NCI-H1417 treated with DMSO at 0.1 percent for 48 hours (cell line): Measurements from ENCODE around the gene CDC14C.
"Not testable (repeated sequence)": the region's sequence is repeated elsewhere in the genome, so short reads cannot be mapped to it uniquely, and the experiment has no call there.

Experiments
- DNase-seq: peaks from one replicate; lab custom pipeline; 2025; lab: John Stamatoyannopoulos, UW

Gene CDC14C

DNA sequence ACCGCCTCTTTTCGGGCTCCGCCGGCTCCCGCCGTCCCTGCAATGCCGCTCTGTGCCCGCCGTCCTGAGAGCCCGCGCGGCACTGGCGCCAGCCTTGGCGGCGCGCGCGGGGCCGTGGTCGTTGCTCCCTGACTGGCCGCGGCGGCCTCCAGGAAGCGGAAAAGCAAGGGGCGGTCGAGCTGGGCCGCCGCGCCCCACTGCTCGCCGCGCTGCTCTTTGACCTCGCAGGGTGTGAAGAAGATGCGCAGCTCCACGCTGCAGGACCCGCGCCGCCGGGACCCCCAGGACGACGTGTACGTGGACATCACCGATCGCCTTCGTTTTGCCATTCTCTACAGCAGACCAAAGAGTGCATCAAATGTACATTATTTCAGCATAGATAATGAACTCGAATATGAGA, at the start of gene CDC14C:
Gene CDC14C (plus strand): TSS at position 115 of the 400 bp plus-strand sequence. CDS start 126 bp downstream, at position 241.
- DNase-seq = no peak

DNA sequence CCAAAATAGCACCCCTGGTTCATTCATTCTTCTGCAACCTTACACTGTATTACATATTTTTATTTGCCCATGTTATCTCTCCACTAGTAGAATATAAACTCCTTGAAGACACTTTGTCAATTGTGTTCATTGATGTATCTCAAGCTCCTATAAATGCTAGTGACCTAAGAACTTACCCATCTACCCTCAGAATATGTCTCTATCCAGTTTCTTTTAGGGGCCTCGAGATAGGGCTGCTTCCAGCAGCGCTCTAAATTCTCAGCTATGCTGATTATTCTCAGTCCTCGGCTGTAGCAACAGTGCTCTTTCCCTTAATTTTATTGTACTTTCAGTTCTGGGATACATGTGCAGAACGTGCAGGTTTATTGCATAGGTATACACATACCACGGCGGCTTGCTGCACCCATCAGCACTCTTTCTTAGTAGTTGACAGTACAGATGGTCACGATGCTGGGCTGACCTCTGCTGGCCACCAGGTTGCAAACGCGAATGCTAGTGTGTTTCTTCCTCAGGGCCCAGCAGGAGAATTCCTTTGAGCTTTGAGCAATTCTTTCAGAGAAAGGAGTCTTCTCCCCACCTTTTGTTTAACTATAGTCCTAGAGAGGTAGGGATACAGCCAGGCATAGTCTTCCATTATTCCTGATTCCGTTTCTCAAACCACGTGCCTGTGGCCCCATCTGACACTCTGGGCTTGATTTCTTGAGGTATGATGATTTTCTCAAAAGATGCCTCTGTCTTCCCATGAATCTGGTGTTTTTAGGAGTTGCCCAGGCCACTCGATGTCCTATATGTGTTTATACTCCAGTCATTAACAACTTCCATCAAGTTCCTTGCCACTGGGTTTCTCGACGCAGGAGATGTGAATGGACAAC, 49.1 kb upstream of the CDC14C start:
- peak; percentile 9 for DNase-seq

DNA sequence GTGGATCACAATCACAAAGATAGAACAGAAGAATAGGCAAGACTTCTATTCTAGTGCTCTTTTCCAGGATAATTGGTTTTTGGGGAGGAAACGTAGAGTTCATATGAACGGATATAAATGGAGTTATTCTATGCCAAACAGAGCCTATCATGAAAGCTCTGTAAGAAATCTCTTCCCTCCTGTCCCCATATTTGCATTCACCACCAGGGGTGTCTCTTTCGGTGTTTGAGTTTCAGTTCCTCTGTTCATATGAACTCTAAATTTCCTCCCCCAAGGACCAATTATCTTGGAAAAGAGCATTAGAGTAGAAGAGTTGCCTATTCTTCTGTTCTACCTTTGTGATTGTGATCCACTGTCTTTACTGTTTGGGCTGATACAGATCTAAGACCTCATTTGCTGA, 48.3 kb upstream of the CDC14C start:
- no peak for DNase-seq

DNA sequence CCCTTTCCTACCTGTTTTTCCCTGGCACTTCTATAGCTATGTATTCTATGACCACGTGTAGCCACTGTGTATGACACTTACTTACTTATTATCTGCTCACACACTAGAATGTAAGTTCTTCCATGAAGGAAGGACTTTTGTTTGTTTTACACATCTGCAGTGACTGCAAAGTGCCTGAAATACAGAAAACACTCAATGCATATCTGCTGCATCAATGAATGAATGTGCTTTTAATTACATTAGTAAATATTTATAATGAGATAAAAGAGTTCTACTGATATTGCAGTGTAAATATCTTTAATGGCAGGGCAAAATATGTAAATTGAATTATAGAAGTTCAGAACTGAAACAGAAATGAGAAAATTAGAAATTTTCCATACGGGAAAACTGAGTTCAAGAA, 43.5 kb upstream of the CDC14C start:
- DNase-seq = no peak

DNA sequence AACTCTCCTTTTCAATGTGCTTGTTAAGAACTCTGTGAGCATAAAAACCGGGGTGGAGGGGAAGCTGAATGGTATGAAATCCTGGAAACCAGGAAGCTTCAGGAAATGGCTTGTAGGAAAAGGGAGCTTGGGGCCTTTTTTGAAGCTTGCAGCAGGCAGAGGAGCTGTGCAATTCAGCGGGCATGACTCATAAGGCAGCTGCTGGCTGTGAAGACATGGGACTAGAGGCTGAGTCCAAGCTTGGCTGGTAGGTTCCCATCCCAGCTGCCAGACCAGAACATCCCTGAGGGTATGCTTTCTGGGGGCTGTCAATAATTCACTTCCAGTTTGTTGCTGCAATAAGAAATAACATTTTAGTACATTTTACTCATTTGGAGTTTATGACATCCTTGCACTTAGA, 36.8 kb upstream of the CDC14C start:
- no peak for DNase-seq

DNA sequence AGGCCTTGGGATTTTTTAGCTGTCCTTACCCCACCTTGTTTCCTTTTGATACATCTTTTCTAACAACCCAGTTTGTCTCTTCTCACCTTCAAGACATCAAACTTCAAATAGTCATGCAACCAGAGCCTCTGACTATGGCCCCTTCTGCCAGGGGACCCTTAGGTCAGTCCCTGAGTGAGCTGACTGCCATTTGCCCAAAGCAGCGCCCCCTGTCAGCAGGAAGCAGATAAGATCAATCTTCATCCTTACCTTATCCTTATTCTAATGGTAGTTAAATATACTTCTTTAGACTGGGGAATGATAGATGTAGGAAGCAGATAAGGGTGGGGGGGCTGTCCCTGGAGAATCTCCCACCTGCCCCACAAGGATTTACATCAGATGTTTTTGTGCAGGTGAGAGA, 29.8 kb upstream of the CDC14C start:
- no peak for DNase-seq

DNA sequence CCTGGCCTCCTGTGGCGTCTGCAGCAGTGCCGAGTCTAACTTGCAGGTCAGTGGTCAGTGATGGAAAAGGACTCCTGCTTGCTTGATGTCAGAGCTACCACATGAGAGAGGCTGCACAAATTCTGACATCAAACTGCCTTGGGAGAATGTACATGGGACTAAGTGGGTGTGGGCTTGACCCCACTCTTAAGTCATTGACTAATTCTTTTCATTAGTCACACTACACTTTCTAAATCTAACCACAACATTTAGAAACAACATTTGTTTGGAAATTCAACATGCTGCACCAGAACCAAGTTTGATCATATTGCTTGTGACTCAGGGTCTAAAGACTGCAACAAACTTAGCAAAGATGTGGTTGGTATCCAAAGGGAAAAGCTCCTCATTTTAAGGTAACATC, 24.4 kb upstream of the CDC14C start:
- DNase-seq = no peak

DNA sequence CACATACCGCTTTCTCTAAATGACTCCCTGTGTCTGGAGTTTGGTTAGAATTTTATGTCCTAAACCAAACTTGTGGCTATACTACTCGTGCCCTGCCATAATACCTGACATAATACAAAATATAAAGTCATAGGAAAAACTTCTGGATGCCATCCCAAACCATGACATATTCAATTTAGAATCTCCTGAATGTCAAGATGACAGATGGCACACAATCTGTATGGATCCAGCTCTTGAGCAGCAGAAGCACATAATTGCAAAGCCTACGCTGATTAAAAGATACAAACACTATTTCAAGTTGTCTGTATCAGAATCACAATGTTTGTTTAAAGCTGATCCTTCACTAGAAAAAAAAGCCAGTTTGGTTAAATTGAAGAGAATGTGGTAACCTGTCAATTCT, 22.4 kb upstream of the CDC14C start:
- no peak for DNase-seq

DNA sequence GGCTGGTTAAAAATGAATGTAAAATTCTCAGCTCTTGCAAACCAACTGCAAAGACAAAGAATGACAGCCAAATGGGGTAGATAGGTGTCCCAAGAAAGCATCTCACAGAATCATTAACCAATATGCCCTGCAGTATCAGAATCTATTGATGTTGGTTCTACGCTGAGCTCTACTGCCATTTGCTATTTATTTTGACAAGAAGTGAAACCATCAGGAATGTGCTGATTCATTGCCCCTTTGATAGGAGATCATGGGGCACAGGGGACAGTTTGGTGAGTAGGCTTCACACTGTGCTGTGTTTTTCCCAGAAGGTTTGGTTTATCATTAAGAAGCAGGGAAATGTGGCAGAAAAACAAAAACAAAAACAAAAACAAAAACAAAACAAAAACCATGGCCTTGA, 19.4 kb upstream of the CDC14C start:
- no peak for DNase-seq

DNA sequence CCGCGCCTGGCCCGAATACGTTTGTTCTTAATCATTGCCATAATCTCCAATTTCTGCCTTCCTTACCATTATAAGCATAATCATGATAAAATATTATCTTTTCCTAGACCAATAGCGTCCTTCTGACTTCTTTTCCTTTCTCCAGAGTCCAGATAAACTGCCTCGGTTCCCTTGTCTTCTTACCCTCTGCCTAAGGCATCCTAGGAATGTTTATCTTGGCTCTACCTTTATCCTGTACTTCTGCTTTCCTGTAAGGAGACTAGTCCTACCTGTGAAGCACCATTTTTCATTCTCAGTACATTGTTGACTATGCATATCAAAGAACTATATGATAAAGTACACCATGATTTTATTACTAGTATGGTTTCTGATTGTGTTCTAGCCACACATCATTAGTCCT, 18.7 kb upstream of the CDC14C start:
- not testable (repeated sequence) for DNase-seq

DNA sequence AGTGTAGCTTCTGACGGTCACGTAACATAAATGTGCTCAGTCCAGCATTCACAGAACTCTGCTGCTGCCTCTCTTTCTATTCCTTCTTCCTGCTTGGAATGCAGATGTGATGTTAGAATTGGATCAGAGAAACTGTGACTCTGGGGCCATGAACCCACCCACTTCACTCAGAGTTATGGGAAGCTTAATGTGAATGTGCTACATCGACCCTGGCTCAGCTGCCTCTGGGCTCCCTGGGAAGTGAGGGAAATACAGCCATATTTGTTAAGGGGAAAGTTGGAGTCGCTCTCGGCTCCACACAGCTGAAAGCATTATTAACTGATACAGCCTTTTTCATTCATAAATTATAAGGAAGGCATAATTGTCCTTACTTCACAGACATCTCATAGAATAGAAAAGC, 14.5 kb upstream of the CDC14C start:
- not testable (repeated sequence) for DNase-seq

DNA sequence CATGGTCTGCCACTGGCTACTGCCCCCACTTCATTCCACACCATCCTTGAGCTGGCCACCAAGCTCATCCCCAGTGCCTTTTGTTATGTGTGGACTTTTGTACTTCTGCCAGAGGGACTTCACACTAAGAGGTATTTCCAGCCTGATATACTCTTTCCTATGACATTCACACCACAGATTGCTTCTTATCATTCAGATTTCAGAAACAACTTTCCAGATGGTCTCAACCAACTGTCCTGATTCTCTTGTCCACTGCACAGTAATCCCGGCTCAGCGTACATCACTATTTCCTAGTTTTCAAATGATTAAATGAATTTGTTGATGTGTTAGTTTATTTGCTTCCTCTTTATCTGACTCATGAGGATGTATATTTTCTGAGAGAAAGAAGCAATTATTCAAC, 7.1 kb downstream of the CDC14C start:
- no peak for DNase-seq

DNA sequence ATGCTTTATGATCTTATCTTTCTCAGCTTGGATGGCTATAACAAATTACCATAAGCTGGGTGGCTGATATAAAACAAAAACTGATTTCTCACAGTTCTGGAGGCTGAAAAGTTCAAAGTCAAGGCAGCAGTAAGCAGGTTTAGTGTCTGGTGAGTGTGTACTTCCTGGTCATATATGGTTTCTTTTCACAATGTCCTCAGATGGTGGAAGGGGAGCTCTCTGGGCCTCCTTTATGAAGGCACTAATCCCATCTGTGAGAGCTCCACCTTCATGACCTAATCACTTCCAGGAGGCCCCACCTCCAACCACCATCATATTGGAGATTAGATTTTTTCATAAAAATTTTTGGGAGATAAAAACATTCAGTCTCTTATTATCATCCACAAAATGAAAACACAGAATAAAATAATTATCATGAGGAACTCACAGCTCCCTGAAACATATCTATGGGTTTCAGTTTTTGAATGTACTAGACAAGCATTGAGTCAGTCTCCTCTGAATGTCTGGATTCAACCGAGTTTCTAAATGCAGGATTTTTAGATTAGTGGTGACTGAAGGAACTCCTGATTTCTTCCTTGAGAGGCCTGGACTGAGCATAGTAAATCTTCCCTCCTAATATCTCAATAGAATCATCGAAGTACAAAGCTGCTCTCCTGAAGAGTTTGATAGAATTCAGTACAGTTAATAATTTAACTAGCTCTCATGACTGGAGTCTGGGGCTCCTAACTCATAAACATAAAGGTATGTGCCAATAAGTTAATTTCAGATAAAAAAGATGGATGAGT, 8.0 kb downstream of the CDC14C start:
- DNase-seq = no peak

DNA sequence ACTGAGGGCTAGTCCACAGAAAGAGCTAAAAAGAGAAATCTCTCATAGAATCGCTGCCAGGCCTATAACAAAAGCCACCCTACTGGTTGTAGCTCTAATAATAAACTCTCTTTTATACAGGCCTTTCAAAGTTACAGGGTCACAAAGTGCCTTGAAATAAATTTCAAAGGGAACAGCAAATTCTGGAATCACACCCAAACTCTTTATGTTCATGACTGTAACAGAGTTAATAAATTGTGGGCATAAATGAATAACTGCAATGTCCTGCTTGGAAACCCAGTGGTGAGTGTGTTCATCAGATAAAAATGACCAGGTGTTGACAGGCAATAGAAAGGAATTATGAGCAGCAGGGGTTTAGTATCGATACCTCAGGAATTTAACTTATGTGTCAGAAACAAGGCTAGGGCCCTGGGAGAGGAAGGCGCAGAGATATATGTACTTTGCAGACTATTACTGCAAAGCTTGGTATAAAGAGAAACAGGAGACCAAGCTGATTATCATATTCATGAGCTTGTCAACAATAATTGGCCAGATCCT, 9.3 kb downstream of the CDC14C start:
- no peak for DNase-seq

DNA sequence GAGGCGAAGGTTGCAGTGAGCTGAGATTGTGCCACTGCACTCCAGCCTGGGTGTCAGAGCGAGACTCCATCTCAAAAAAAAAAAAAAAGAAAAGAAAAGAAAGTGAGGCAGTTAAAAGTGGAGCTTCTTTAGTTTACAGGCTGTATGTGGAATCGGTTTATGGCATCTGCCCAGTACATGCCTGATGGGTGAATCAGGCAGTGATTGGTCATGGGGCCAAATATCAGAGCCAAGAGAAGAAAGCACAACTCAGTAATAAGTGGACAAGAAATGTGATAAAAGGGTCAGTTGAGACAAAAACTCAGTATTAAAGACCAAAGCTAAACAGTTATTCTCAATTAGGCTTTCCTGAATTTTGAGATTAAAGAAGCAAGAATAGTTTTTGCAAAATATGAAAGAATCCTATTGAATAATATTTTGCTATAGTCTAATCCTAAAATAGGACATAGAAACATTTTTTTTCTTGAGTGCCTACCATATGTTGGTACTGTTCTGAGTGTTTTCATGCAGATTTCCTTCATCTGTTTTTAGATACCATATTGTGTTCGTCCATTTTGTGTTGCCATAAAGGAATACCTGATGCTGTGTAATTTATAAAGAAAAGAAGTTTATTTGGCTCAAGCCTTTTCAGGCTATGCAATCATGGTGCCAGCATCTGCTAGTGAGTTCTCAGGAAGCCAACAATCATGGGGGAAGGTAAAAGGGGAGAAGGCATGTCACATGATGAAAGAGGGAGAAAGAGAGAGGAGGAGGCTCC, 14.4 kb downstream of the CDC14C start:
- DNase-seq = no peak

DNA sequence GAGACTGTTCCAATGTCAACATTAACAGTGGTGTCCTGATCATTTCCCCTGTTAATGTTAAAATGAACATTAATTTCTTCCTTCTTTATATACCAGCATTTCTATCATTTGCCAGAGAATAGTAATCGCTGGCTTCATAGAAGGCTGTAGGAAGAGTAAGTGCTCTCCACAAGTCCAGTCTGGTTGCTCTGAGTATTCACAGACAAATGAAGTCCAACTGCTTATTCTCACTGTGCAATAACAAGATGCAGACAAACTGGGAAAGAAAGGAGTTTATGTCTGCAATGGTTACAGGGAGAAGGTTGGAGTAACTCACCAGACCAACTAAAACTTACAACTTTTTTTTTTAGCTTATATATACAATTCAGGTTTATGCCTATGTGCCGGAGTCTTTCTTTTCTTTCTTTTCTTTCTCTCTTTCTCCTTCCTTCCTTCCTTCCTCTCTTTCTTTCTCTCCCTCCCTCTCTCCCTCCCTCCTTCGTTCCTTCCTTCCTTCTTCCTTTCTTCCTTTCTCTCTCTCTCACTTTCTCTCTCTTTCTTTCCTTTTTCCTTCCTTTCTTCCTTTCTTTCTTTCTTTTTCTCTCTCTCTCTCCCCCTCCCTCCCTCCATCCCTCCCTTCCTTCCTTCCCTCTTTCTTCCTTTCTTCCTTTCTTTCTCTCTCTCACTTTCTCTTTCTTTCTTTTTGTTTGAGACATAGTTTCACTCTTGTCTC, 19.1 kb downstream of the CDC14C start:
- no peak for DNase-seq

DNA sequence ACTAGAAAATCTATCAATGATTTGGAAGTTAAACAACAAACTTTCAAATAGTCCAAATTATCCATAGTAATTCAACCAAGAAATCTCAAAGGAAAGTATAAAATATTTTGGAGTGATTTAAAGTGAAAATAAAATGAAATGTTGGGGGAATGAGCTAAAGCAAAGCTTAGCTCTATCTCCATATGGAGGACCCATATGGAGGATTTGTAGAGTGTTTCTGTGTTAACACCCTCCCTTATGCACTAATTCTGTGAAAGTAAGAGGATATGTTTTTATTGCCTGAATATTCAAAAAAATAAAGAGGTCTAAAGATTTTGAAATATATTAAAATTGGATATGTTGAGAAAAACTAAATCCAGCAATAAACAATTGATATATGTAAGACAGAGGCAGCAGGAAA, 31.6 kb downstream of the CDC14C start:
- DNase-seq = no peak

DNA sequence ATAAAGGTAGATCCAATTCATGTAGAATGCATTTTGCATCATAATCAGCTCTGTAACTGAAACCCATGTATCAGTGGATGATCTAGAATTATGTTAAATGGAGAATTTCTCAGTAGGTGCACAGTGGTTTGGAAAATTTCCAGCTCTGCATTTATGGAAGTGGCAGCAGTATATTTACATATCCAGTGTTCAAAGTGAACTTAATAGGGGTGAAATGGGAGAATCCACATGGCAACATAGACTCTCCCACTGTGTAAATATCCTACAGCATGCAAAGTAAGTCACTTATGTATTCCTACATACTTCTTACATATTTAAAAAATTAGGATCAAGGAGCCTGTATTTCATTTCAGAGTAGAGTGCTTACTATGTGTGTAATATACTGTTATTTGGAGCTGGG, 35.3 kb downstream of the CDC14C start:
- no peak for DNase-seq

DNA sequence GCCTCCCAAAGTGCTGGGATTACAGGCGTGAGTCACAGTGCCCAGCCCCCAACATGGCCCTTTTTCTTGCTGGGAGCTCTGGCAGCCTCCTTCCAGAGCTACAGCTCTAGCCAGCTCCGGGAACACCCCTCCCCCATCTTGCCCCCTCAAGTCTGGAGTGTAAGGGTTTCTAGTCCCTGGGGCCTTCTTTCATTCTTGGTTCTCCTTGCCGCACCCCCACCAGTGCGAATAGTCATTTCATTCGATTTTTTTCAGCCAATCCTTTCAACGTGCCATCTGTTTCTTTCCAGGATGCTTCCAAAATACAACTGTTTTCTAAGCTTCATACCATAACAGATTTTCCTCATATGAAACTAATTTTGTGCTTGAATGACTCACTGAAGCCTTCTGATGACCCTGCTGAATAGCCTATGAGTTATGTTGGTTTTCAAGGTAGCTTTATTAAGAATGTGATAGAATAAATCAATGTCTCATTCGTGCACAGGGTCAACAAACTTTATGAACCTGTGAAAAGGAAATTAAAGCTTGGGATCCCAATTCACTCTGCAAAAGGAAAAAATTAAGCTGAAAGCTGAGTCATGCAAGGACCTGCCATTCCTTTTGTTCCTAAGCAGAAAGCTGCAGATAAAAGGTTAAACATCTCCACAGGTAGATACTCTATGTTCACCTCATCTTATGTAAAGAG, 38.6 kb downstream of the CDC14C start:
- DNase-seq = no peak

DNA sequence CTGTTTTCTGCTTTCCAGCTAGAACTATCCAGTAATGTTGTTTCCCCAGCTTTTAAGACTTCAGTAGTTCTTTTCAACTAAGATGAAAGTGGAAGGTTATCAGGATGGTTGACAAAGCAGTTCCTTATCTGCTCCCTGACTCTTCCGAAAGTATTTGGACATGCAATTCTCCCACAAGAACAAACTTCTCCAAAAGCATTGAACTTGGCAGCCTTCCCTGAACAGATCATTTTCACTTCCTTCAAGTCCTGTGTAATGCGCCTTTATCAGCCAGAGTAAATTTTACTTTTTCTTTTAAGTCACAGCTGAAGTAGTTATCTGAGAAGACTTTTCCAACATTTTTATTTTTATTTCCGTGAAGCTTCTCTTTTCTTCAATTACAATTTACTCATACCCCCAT, 39.7 kb downstream of the CDC14C start:
- DNase-seq = no peak

DNA sequence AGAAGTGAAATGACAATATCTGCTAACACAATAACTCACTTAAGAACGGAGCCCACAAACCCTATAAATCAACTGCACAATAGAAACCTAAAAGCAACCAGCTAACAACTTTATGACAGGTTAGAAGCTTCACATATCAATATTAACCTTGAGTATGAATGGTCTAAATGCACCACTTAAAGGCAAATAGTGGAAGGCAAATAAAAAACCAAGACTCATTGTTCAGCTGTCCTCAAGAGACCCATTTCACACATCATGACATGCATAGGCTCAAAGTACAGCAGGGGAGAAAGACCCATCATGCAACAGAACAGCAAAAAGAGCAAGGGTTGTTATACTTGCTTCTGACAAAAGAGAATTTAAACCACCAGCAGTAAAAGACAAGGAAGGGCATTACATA, 46.8 kb downstream of the CDC14C start:
- DNase-seq = no peak
